ENCODE measurements around the gene DMKN. TPM values are rescaled to one million over a fixed set of nuclear protein-coding genes. Genes with fewer than 3 reads are reported as not detected.

DMKN gene
- total RNA-seq, 4 donors from 2014 or later = 164 to 348 (median 213) TPM

DNA sequence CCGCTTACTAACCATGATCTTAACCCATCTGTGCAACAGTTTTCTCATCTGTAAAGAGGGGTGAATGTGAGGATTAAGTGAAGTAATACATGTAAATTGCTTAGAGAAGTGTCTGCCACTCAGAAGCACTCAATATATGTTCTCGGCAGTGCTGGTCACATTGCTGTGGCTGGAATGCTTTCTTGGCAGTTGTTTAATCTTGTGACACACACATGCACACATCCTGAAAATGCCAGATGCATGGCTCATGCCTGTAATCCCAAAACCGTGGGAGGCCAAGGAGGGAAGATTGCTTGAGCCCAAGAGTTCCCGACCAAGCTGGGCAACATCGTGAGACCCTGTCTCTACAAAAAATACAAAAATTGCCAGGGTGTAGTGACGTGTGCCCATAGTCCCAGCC, 4.9 kb upstream of the DMKN start:
- intact Hi-C loops (cut with DNase I) = no loop called here
- H3K27me3 ChIP-seq = no peaks in the 10 kb centered on the region
- H3K27ac ChIP-seq = peak overlapping the region in 1 of 3 donors; percentile 21
- no peak for TF ChIP-seq POLR2A (IDR thresholded peaks at IDR 0.05)
- TF ChIP-seq, protein P1, sequence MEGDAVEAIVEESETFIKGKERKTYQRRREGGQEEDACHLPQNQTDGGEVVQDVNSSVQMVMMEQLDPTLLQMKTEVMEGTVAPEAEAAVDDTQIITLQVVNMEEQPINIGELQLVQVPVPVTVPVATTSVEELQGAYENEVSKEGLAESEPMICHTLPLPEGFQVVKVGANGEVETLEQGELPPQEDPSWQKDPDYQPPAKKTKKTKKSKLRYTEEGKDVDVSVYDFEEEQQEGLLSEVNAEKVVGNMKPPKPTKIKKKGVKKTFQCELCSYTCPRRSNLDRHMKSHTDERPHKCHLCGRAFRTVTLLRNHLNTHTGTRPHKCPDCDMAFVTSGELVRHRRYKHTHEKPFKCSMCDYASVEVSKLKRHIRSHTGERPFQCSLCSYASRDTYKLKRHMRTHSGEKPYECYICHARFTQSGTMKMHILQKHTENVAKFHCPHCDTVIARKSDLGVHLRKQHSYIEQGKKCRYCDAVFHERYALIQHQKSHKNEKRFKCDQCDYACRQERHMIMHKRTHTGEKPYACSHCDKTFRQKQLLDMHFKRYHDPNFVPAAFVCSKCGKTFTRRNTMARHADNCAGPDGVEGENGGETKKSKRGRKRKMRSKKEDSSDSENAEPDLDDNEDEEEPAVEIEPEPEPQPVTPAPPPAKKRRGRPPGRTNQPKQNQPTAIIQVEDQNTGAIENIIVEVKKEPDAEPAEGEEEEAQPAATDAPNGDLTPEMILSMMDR (IDR thresholded peaks at IDR 0.05) = no peak
- H3K9me3 ChIP-seq = no peaks in the 10 kb centered on the region
- DNase-seq = peak in 1 of 2 donors; percentile 10
- H3K4me1 ChIP-seq = peaks cover 7 to 36% of the 10 kb centered on the region in 2 donors
- 68 to 71% methylated on average over 6 of the region's 6 CpGs for WGBS, 2 donors
- no peak overlapping the region for H3K4me3 ChIP-seq (replicated peaks in 1 of 3)
- H3K36me3 ChIP-seq = no peaks in the 10 kb centered on the region

DNA sequence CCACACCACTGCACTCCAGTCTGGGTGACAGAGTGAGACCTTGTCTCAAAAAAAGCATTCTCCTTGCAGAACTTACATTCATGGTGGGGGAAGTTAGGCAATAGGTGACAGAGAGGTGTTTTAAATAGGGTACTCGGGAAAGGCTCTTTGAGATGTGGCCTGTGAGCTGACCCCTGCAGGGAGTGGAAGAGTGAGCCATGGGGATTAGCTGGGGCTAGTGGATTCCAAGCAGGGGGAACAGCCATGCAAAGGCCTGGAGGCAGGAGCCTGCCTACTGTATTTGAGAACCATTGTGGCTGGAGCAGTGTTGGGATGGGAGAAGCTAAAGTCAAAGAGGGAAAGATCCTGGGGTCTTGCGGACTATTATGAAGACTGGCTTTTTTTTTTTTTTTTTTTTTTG, 3.9 kb upstream of the DMKN start:
- H3K27me3 ChIP-seq = no peaks in the 10 kb centered on the region
- H3K4me1 ChIP-seq = peaks cover 7 to 40% of the 10 kb centered on the region in 2 donors
- no peak overlapping the region for H3K4me3 ChIP-seq (replicated peaks in 1 of 3)
- TF ChIP-seq, protein P1 (IDR thresholded peaks at IDR 0.05) = no peak
- no peak for DNase-seq
- intact Hi-C loops (cut with DNase I) = no loop called here
- H3K9me3 ChIP-seq = no peaks in the 10 kb centered on the region
- whole genome bisulfite sequencing, 2 donors = 84 to 96% methylated on average over 2 of the region's 2 CpGs
- H3K27ac ChIP-seq = no peak overlapping the region
- H3K36me3 ChIP-seq = no peaks in the 10 kb centered on the region

DNA sequence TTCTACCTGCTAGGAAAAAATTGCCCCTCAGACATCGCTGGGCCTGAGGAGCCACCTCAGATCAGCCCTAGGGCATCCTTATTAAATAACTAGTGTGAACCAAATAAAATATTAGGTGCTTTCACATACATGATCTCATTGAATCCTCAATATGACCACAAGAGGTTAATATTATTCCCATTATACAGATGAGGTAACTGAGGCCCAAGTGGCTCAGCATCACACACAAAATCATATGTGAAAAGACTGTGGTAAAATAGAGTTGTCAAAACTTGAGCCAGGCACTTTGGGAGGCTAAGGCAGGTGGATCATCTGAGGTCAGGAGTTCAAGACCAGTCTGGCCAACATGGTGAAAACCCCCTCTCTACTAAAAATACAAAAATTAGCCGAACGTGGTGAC, 2.9 kb upstream of the DMKN start:
- H3K27me3 ChIP-seq = no peaks in the 10 kb centered on the region
- H3K9me3 ChIP-seq = no peaks in the 10 kb centered on the region
- 86 to 87% methylated on average over 3 of the region's 3 CpGs for WGBS, 2 donors
- DNase-seq = no peak
- intact Hi-C loops (cut with DNase I) = no loop called here
- no peaks in the 10 kb centered on the region for H3K36me3 ChIP-seq
- peaks cover 7 to 33% of the 10 kb centered on the region in 2 donors for H3K4me1 ChIP-seq
- H3K4me3 ChIP-seq (replicated peaks in 1 of 3) = no peak overlapping the region
- TF ChIP-seq, protein P1 (IDR thresholded peaks at IDR 0.05) = no peak
- TF ChIP-seq POLR2A (IDR thresholded peaks at IDR 0.05) = no peak
- H3K27ac ChIP-seq = no peak overlapping the region

DNA sequence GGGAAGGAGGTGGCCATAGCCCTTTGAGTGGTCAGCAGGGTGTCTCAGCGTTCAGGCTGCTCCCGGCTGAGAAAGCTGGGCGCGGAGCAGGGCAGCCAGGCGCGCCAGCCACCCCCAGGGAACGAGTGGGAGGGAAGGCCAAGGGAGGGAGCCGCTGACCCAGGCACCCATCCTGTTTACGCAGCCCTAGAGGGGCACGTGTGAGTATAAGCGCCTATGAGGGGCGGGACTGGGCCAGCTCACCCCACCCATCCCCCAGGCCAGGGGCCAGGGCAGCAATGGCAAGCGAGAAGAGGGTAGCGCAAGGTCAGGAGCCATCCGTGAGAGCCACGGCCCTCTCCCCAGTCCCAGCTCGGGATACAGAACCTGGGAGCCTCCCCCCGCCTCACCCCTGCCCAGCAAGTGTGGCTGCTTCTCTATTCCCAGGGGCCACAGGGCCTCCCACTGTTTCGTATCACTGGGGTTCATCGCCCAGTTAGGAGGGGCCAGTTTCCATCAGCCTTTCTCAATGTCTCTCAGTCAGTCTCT, 897 bp upstream of the DMKN start:
- DNase-seq = peak; percentile 60 to 72
- intact Hi-C loops (cut with DNase I) = loop anchor here (5.0 kb wide), 1 partner anchor 73 kb away; the partner anchor contains the start of gene PMIS2
- no peak overlapping the region for H3K4me3 ChIP-seq (replicated peaks in 1 of 3)
- H3K4me1 ChIP-seq = peaks cover 10 to 30% of the 10 kb centered on the region in 2 donors
- WGBS, 2 donors = 20 to 29% methylated on average over 17 to 18 of the region's 20 CpGs
- peak overlapping the region in 2 of 3 donors; percentile 21 to 71 for H3K27ac ChIP-seq
- no peaks in the 10 kb centered on the region for H3K27me3 ChIP-seq
- no peaks in the 10 kb centered on the region for H3K9me3 ChIP-seq
- TF ChIP-seq, protein P1 (IDR thresholded peaks at IDR 0.05) = peak in 1 of 6 experiments; percentile 3
- TF ChIP-seq POLR2A (IDR thresholded peaks at IDR 0.05) = no peak
- no peaks in the 10 kb centered on the region for H3K36me3 ChIP-seq

DNA sequence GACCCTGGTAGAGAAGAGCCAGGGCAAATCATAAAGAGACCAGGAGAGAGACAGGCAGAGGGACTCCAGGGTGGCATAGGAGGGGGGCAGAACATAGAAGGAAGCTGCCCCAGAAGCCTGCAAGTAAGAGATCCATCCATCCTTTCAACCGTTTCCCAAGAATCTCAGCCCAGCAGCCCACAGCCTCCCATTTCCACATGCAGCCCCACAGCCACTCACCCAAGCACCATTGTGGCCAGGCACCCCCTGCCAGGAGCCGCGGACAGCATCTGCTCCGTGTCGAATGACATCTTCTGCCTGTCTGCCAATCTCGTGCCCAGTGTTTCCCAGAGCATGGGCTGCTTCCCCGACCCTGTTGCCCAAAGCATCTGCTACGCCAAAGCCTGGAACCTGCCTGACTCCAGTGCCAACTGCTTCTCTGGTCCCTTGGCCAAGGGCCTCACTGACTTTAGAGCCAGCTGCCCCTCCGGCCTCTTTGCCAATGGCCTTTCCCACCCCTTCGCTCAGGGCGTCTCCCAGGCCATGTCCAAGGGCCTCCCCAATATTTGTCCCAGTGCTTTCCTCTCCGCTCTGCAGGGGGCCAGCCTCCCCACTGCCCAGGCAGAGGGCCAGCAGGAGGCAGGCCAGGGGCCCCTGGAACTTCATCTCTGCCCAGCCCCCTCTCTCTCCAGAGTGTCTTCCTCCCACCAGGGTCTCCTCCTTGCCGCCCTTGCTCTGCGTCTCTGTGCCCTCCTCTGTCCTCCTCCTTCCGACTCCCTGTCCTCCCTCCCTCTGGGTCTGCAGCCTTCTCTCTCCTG, 420 bp downstream of the DMKN start:
- H3K27me3 ChIP-seq = no peaks in the 10 kb centered on the region

More for the DNA sequence above, 420 bp downstream of the DMKN start:
- intact Hi-C loops (cut with DNase I) = loop anchor here (5.0 kb wide), 1 partner anchor 74 kb away; the partner anchor contains the start of gene PMIS2
- no peak overlapping the region for H3K4me3 ChIP-seq (replicated peaks in 1 of 3)
- no peak for TF ChIP-seq POLR2A (IDR thresholded peaks at IDR 0.05)
- TF ChIP-seq, protein P1 (IDR thresholded peaks at IDR 0.05) = no peak
- WGBS, 2 donors = 84% methylated on average over 11 to 15 of the region's 15 CpGs
- H3K4me1 ChIP-seq = peaks cover 20 to 33% of the 10 kb centered on the region in 2 donors
- no peaks in the 10 kb centered on the region for H3K36me3 ChIP-seq
- DNase-seq = no peak
- no peaks in the 10 kb centered on the region for H3K9me3 ChIP-seq
- peak overlapping the region in 1 of 3 donors; percentile 71 for H3K27ac ChIP-seq
